GM04503 (cell line): Measurements from ENCODE around the gene UBASH3B.

Experiments used
- DNase-seq: peaks from one replicate; pipeline ENCODE4 v3.0.0-alpha.2; 2012; ENCODE audit warnings: low read depth

UBASH3B gene

GRCh38 chr11:122676638-122677037 is 21.1 kb downstream of the UBASH3B start:
- no peak for DNase-seq

DNA sequence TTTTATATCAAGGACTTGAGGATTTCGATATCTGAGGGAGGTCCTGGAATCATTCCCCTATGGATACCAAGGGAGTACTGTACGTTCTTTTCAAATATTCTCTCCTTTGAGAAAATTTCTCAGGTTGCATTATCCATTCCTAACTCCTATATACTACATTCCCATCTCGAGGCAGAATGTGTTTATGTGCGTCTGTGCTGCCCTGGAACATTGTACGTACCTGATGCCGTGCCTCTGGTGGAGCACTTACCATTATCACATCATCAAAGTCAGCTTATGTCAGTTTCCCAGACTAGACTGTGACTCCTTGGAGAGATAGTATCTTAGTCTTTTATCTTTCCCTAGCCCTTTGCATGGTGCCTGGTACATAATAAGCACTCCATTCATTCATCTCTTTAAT is 21.7 kb downstream of the UBASH3B start:
- no peak for DNase-seq

DNA sequence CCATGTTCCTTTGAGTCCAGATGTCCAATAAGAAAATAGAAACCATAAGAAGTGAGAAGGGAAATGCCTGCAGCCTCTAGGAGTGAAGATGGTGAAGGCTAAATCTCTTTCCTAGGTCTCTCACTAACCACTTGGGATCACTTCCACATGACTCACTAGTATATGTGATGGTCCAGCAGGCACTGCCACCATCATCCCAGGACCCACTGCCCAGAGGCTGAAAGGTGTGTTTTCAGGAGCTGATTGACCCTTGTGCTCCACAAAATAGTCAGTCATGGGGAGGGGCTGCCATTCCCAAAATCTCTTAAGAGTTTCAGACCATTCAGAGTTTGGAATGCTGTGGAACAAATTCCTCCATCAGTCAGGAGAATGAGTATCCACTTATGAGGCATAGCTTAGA is 22.9 kb downstream of the UBASH3B start:
- no peak for DNase-seq

DNA sequence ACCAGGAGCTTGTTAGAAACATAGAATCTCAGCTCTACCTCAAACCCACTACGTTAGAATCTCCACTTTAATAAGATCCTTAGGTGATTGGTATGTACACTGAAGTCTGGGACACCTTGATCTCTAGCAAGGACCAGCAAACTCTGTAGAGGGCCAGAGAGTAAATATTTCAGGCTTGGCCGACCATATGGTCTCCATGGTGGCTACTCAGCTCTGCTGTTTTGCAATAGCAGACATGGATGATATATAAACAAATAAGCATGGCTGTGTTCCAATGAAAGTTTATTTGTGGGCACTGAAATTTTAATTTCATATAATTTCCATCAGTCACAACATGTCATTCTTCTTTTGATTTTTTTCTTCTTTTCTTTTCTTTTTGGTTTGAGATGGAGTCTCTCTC is 23.9 kb downstream of the UBASH3B start:
- no peak for DNase-seq

DNA sequence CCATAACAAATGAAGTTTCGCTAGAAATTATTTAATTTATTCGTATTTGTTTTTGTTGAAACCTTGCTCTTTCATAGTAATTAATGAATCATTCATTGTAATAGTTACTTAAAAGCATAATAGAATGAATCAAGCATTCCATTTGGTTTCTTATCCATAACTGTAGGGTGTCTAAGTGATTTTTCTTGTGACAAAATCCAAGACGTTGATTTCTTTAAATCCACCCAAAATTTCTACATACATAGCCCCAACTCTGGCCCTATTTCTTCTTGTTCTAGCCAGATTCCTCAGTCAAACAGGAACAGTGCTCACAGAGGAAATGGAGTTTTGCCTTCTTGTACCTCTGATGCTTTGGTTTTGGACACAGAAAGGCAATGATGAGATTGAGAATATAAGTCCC is 25.5 kb downstream of the UBASH3B start:
- DNase-seq, result no peak

GRCh38 chr11:122681735-122682134 is 26.2 kb downstream of the UBASH3B start:
- DNase-seq, result no peak

- DNase-seq, result no peak
These were observed 26.9 kb downstream of the UBASH3B start for GRCh38 chr11:122682464-122682863.

- no peak for DNase-seq
These were observed 29.5 kb downstream of the UBASH3B start for GRCh38 chr11:122685041-122685440.

GRCh38 chr11:122686111-122686510 is 30.6 kb downstream of the UBASH3B start:
- DNase-seq, result no peak

DNA sequence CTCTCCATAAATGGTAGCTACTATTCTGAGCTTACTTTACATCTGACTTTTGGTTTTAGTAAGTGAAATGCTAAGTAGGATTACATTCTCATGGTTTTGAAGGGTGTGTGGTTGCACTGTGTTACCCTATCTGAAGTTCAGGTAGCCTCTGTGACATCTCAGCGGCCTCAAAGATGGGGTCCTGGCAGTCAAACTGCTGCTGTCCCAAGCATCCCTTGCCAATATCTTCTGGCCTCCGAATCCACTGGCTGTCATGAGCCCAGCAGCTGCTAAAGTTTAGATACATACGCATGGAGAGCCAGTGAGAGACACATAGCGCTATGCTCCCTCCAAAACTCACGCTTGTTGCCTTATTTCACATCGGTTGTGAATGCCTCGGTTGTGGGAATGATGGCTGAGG is 34.9 kb downstream of the UBASH3B start:
- no peak for DNase-seq

DNA sequence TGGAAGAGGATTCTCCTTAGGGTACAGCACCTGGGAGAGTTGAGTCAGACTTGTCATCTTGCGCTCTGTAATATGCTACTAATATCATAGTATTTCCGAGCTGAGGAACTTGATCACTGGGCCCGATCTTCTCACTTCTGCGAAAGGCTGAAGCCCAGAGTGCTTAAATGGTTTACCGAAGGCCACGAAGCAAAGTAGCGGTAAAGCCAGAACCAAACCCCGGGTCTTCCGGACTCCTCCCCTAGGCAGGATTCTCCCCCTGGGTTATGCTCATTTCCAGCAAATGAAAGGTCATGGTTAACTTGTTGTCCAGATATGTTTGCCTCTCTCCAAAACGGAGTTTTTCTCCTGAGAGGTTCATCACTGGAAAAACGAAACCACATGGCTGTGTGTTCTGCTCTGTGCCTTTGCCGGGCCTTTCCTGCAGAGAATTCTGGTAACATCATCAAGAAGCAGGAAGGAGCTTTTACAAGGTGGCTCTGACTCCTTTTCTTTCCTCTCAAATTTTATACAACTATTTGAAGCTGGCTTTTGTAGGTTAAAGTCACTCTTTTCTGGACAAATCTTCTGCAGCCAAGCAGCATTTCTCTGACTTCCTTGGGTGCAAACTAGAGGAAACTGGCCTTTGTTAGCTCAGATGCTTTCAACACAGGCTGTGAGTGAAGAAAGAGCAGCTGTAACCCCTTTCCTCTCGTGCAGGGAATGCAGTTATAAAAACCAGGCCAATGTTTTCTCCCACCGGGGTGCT is 35.5 kb downstream of the UBASH3B start:
- no peak for DNase-seq

- DNase-seq, result no peak
These were observed 36.1 kb downstream of the UBASH3B start for GRCh38 chr11:122691549-122692150.

GRCh38 chr11:122692444-122692843 is 36.9 kb downstream of the UBASH3B start:
- no peak for DNase-seq

DNA sequence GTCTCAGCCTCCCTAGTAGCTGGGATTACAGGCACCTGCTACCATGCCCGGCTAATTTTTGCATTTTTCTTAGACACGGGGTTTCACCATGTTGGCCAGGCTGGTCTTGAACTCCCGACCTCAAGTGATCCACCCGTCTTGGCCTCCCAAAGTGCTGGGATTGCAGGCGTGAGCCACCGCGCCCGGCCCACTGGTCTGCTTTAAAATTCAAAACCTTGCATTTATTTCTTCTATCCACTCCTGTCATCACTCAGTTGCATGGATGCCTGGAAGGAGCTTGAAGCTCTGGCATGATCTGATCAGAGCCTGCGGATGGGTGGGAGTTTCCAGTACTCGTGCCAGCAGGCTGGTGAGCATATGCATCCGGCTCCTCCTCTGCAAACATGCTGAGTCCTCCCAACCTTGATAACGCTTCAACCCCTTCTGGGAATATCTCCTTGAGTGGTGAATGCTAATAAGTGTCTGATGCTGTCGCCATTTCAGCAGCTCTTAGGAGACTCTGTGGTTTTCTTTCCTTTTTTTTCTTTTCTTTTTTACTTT is 39.6 kb downstream of the UBASH3B start:
- no peak for DNase-seq

- no peak for DNase-seq
These were observed 41.1 kb downstream of the UBASH3B start for GRCh38 chr11:122696662-122697061.

GRCh38 chr11:122697636-122698167 is 42.2 kb downstream of the UBASH3B start:
- DNase-seq, result no peak

- no peak for DNase-seq
These were observed 42.9 kb downstream of the UBASH3B start for GRCh38 chr11:122698392-122698791.

GRCh38 chr11:122700666-122701065 is 45.1 kb downstream of the UBASH3B start:
- no peak for DNase-seq

GRCh38 chr11:122701143-122701542 is 45.6 kb downstream of the UBASH3B start:
- DNase-seq, result no peak

- no peak for DNase-seq
These were observed 48.2 kb downstream of the UBASH3B start for GRCh38 chr11:122703541-122704272.

DNA sequence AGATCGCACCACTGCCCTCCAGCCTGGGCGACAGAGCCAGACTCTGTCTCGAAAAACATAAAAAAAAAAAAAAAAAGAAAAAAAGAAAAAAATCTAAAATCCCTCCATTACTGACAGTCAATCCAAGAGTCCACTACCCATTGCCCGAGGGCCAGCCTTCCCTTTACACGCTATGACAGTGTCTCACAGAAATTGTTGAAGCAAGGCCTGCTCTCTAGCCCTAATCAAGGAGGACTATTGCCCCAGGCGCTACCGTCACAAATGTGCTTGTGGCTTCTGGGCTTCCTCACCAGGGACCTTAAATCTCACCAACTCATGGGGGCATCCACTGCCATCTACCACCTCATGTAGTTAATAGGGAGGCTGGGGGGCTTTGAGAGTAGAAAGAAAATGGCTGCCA is 49.9 kb downstream of the UBASH3B start:
- no peak for DNase-seq

GRCh38 chr11:122706291-122707088 is 51.0 kb downstream of the UBASH3B start:
- DNase-seq, result no peak
